Naive thymus-derived CD4-positive, alpha-beta T cell (primary cell): ENCODE data around the gene KSR1. TPM values are rescaled to one million over a fixed set of nuclear protein-coding genes. Genes with fewer than 3 reads are reported as not detected.

ENCODE experiments used
- polyA plus RNA-seq, 2 donors: library from polyadenylated mRNA; unstranded; fragments of 300-500 nt; fragmentation: Illumina TruSeq; gene quantifications; one replicate each; pipeline ENCODE4 v1.2.3, GENCODE V29; 2021
- total RNA-seq, 6 experiments: library from RNA in 5 of 6; stranded (reverse) in 5 of 6; gene quantifications; 1 replicate in 5 of 6; 2 replicates in 1 of 6; pipeline ENCODE4 v1.2.3 and lab custom pipeline; 2021 to 2026

KSR1 gene
- total and polyA plus RNA-seq, 7 experiments from 2014 or later, result 0.52 to 96.4 (median 23.3) TPM

Other genes starting within 250 kb of the KSR1 start
- gene WSB1, start 162.3 kb upstream of the KSR1 start, total RNA-seq, result 100 to 1,000 TPM; 110 to 185 (median 134) TPM
- gene WSB1, start 162.3 kb upstream of the KSR1 start, polyA plus RNA-seq, result 100 to 1,000 TPM; 170 to 204 TPM
- 100 to 1,000 TPM in 2 of 5 experiments, 10 to 100 TPM in 3; 11.0 to 198 (median 47.7) TPM for gene LGALS9, start 174.7 kb downstream of the KSR1 start, total RNA-seq
- gene LGALS9, start 174.7 kb downstream of the KSR1 start, polyA plus RNA-seq, result 10 to 100 TPM; 11.8 to 15.0 TPM